COLO668 (cell line): Measurements from ENCODE around the gene ZYX.

Experiments used
- DNase-seq: peaks from one replicate; lab custom pipeline; 2025; ENCODE audit not compliant: unreplicated experiment; lab: John Stamatoyannopoulos, UW

Gene ZYX

GRCh38 chr7:143380646-143381426, at the start of gene ZYX:
Gene ZYX, plus strand, starts transcription at chr7:143381345. Its CDS starts 227 bp downstream, at chr7:143381572.
- DNase-seq, result peak; percentile 50

GRCh38 chr7:143334244-143334643, 46.9 kb upstream of the ZYX start:
- DNase-seq, result no peak

GRCh38 chr7:143337216-143337615, 43.9 kb upstream of the ZYX start:
- DNase-seq, result no peak

- DNase-seq, result no peak
These were observed 39.3 kb upstream of the ZYX start for GRCh38 chr7:143341842-143342241.

GRCh38 chr7:143343596-143343995, 37.5 kb upstream of the ZYX start:
- DNase-seq, result no peak

- peak; percentile 26 for DNase-seq
These were observed 35.7 kb upstream of the ZYX start for GRCh38 chr7:143345428-143345900.

- no peak for DNase-seq
These were observed 35.1 kb upstream of the ZYX start for GRCh38 chr7:143346018-143346417.

GRCh38 chr7:143347950-143348349, 33.2 kb upstream of the ZYX start:
- DNase-seq, result no peak

- DNase-seq, result no peak
These were observed 30.1 kb upstream of the ZYX start for GRCh38 chr7:143351060-143351459.

GRCh38 chr7:143351574-143351973, 29.6 kb upstream of the ZYX start:
- no peak for DNase-seq

GRCh38 chr7:143352531-143353002, 28.6 kb upstream of the ZYX start:
- no peak for DNase-seq

- DNase-seq, result no peak
These were observed 26.8 kb upstream of the ZYX start for GRCh38 chr7:143354376-143354775.

- DNase-seq, result no peak
These were observed 26.2 kb upstream of the ZYX start for GRCh38 chr7:143354965-143355364.

- no peak for DNase-seq
These were observed 25.4 kb upstream of the ZYX start for GRCh38 chr7:143355450-143356385.

- DNase-seq, result no peak
These were observed 24.6 kb upstream of the ZYX start for GRCh38 chr7:143356414-143357050.

- DNase-seq, result no peak
These were observed 22.5 kb upstream of the ZYX start for GRCh38 chr7:143358626-143359025.

GRCh38 chr7:143359771-143360353, 21.3 kb upstream of the ZYX start:
- no peak for DNase-seq

GRCh38 chr7:143360788-143361551, 20.2 kb upstream of the ZYX start:
- no peak for DNase-seq

GRCh38 chr7:143361552-143362130, 19.5 kb upstream of the ZYX start:
- peak; percentile 18 for DNase-seq
